ENCODE measurements around the gene ATP11A. TPM values are rescaled to one million over a fixed set of nuclear protein-coding genes. Genes with fewer than 3 reads are reported as not detected.

ATP11A gene
- total and polyA plus RNA-seq, 8 donors, result 271 to 502 (median 458) TPM

GRCh38 chr13:112855859-112856258, 166.0 kb downstream of the ATP11A start:
- no peak for ATAC-seq
- H3K36me3 ChIP-seq, result peaks cover 5 to 100% of the 10 kb centered on the region in 2 donors
- intact Hi-C loops (cut with DNase I), result no loop called here
- peak in 2 of 4 donors; percentile 19 to 34 for DNase-seq
- H3K27ac ChIP-seq, result no peak overlapping the region
- H3K4me3 ChIP-seq, result no peak overlapping the region
- H3K9me3 ChIP-seq, result no peaks in the 10 kb centered on the region
- no peaks in the 10 kb centered on the region for H3K4me1 ChIP-seq
- TF ChIP-seq CTCF (IDR thresholded peaks at IDR 0.05), result no peak
- no peaks in the 10 kb centered on the region for H3K27me3 ChIP-seq

DNA sequence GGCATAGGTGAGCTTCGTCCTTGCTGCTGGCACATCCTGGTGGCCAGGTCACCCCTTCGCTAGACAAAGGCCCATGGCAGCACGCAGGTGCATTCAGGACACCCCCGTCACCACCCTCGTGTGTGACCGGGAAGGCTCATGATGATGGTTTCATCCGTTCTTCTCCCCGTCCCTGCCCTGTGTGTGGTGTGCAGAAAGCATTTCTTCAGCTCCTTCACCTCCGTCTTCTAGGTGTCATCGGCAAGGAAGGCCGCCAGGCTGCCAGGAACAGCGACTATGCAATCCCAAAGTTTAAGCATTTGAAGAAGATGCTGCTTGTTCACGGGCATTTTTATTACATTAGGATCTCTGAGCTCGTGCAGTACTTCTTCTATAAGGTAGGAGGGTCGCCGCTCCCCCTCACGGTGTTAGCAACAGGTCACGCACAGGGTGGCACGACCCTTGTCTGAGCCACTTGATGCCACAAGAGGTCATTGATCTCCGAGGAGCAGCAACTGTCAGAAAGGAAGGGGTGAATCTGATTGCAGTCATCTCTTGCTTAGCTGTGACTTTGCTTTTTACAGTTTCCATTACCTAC, 168.2 kb downstream of the ATP11A start:
- DNase-seq, result peak in 2 of 4 donors; percentile 25 to 47
- Histone ChIP-seq H3K4me1 (no peaks in the 10 kb centered on the region), H3K27ac (no peak overlapping the region), H3K36me3 (peaks cover 5 to 98% of the 10 kb centered on the region in 2 donors), H3K27me3 (no peaks in the 10 kb centered on the region), H3K9me3 (no peaks in the 10 kb centered on the region), H3K4me3 (no peak overlapping the region)
- intact Hi-C loops (cut with DNase I), result no loop called here
- ATAC-seq, result no peak
- TF ChIP-seq CTCF (IDR thresholded peaks at IDR 0.05), result no peak

GRCh38 chr13:112859128-112859816, 169.4 kb downstream of the ATP11A start:
- Histone ChIP-seq H3K4me1 (no peaks in the 10 kb centered on the region), H3K27ac (no peak overlapping the region), H3K4me3 (no peak overlapping the region), H3K9me3 (no peaks in the 10 kb centered on the region), H3K36me3 (peaks cover 5 to 85% of the 10 kb centered on the region in 2 donors), H3K27me3 (no peaks in the 10 kb centered on the region)
- intact Hi-C loops (cut with DNase I), result no loop called here
- TF ChIP-seq CTCF (IDR thresholded peaks at IDR 0.05), result no peak
- ATAC-seq, result peak; percentile 8
- peak in 2 of 4 donors; percentile 20 to 60 for DNase-seq

DNA sequence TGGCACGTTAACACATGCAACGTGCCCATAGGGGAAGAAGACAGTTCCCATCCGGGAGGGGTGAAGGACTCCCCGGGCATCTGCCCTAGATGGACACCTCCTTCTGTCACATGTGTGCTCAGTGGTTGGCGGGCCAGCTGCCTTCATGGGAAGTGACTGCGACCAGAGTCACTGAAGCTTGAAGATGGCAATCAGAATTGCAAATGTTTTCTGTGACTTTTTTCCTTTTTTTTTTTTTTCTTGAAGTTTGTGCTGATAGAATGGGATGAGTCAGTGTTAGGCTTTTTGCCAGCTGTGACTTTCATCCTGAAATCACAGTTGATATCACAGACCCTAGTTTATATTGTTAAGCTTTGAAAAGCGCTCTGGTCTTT, 170.0 kb downstream of the ATP11A start:
- peaks cover 5 to 80% of the 10 kb centered on the region in 2 donors for H3K36me3 ChIP-seq
- DNase-seq, result no peak
- peak; percentile 39 for ATAC-seq

More for the DNA sequence above, 170.0 kb downstream of the ATP11A start:
- Histone ChIP-seq H3K27me3 (no peaks in the 10 kb centered on the region), H3K27ac (no peak overlapping the region), H3K4me3 (no peak overlapping the region), H3K9me3 (no peaks in the 10 kb centered on the region), H3K4me1 (no peaks in the 10 kb centered on the region)
- TF ChIP-seq CTCF (IDR thresholded peaks at IDR 0.05), result no peak
- intact Hi-C loops (cut with DNase I), result no loop called here

Measured in left lung (tissue), 10 donors.